OCI-LY3 (cell line): ENCODE data around the gene ACTL10.

Source experiments
- H2AFZ ChIP-seq: fragments of 200-600, 300-600 bp; shearing (Covaris generic); 2 replicates; pipeline ENCODE4 v1.6.0; 2014; ENCODE audit warnings: antibody characterized with exemption, low read depth, low read length
- H3K27ac ChIP-seq: fragments of 200-600, 300-600 bp; sonication (generic); 2 replicates; pipeline ENCODE4 v1.5.1; 2014; ENCODE audit warnings: mild to moderate bottlenecking, low read length, moderate library complexity, mixed read lengths
- H3K27me3 ChIP-seq: fragments of 200-600, 300-600 bp; sonication (generic); 2 replicates; pipeline ENCODE4 v1.6.1; 2014; ENCODE audit warnings: low read depth, low read length, mixed read lengths
- H3K36me3 ChIP-seq: fragments of 200-600, 300-600 bp; sonication (generic); replicated peaks from 2 replicates; pipeline ENCODE3; 2014; ENCODE audit warnings: low read depth, low read length, mixed read lengths
- H3K4me1 ChIP-seq: fragments of 300-600, 200-600 bp; sonication (generic); 2 replicates; pipeline ENCODE4 v1.6.1; 2014; ENCODE audit warnings: low read length, mixed read lengths
- H3K4me2 ChIP-seq: fragments of 200-600, 300-600 bp; sonication (generic); 2 replicates; pipeline ENCODE4 v1.6.1; 2014; ENCODE audit warnings: low read length, mixed read lengths
- H3K4me3 ChIP-seq: fragments of 300-600, 200-600 bp; sonication (generic); 2 replicates; pipeline ENCODE4 v1.5.1; 2014; ENCODE audit warnings: antibody characterized with exemption, mild to moderate bottlenecking, low read length, moderate library complexity
- H3K79me2 ChIP-seq: fragments of 300-600, 200-600 bp; shearing (Covaris generic); 2 replicates; pipeline ENCODE4 v1.6.1; 2014; ENCODE audit warnings: mild to moderate bottlenecking, low read length, mixed read lengths
- H3K9ac ChIP-seq: fragments of 300-600, 200-600 bp; shearing (Covaris generic); 2 replicates; pipeline ENCODE4 v1.6.0; 2014; ENCODE audit warnings: mild to moderate bottlenecking, low read length, moderate library complexity
- H3K9me3 ChIP-seq: fragments of 200-600, 300-600 bp; shearing (Covaris generic); 2 replicates; pipeline ENCODE4 v1.6.1; 2014; ENCODE audit warnings: low read length, mixed read lengths; ENCODE audit not compliant: insufficient read depth
- H4K20me1 ChIP-seq: fragments of 200-600, 300-600 bp; sonication (generic); 2 replicates; pipeline ENCODE4 v1.6.1; 2016; ENCODE audit warnings: low read length, mixed read lengths; ENCODE audit not compliant: insufficient read depth
- EZH2phosphoT487 ChIP-seq: fragments of 200-600 bp; shearing (Covaris generic); IDR thresholded peaks from 2 replicates; pipeline ENCODE4 v1.6.1; 2018; ENCODE audit warnings: antibody characterized with exemption, mixed run types, low read depth
- TF ChIP-seq, protein P1 (sequence below): fragments of 200-600, 300-600 bp; sonication (generic); IDR thresholded peaks from 2 replicates; pipeline ENCODE4 v1.5.1; 2014; ENCODE audit warnings: antibody characterized with exemption, low read length, low read depth

The ACTL10 gene

DNA sequence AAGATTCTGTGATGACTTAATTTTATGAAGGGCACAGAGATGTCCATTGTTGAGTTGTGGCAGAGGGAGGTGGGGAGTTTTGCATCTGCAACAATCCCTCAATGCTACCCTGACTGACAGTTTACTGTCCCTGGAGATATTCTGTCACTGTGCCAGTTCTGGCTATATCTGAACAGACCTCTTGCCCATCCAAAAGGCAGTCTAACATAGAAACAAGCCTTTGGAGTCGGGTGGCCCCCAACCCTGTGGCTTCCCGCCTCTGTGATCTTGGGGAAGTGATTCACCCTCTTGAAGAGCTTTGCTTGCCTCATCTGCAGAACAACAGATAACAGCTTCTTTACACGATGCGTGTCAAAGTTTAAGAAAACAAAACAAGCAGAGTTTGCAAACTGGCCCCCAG, 23.2 kb downstream of the ACTL10 start:
- Histone ChIP-seq H4K20me1 (peaks cover 3% of the 10 kb centered on the region), H2AFZ (no peak overlapping the region), H3K9ac (no peak overlapping the region), H3K4me3 (no peak overlapping the region), H3K36me3 (peaks cover 2% of the 10 kb centered on the region), H3K4me1 (peaks cover 39% of the 10 kb centered on the region), H3K27ac (no peak overlapping the region), H3K4me2 (no peak overlapping the region), H3K9me3 (no peaks in the 10 kb centered on the region), H3K27me3 (no peaks in the 10 kb centered on the region), H3K79me2 (peaks cover 11% of the 10 kb centered on the region)
- TF ChIP-seq, protein P1, sequence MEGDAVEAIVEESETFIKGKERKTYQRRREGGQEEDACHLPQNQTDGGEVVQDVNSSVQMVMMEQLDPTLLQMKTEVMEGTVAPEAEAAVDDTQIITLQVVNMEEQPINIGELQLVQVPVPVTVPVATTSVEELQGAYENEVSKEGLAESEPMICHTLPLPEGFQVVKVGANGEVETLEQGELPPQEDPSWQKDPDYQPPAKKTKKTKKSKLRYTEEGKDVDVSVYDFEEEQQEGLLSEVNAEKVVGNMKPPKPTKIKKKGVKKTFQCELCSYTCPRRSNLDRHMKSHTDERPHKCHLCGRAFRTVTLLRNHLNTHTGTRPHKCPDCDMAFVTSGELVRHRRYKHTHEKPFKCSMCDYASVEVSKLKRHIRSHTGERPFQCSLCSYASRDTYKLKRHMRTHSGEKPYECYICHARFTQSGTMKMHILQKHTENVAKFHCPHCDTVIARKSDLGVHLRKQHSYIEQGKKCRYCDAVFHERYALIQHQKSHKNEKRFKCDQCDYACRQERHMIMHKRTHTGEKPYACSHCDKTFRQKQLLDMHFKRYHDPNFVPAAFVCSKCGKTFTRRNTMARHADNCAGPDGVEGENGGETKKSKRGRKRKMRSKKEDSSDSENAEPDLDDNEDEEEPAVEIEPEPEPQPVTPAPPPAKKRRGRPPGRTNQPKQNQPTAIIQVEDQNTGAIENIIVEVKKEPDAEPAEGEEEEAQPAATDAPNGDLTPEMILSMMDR = no peak
- no peak for TF ChIP-seq EZH2phosphoT487

DNA sequence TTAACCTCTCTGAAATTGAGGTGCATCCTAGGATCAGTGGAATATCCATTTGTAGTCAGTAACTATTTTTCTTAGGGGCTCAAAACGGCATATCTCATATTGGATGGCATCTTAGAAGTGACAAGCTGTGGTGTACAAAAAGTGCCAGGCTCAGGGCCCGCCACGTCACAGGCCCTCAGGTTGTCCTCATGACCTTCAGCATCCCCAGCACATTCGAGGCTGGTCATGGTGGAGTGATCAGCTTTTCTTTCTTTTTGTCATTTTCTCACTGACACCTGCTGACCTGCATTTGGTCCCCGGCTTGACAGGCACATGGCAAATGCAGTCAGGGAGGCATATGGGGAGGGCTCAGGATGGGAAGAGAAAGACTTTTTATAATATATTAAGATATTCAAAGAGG, 26.5 kb downstream of the ACTL10 start:
- H3K27ac ChIP-seq = no peak overlapping the region
- TF ChIP-seq EZH2phosphoT487 = no peak
- TF ChIP-seq, protein P1 = no peak
- no peaks in the 10 kb centered on the region for H3K79me2 ChIP-seq
- no peaks in the 10 kb centered on the region for H4K20me1 ChIP-seq
- no peak overlapping the region for H3K4me2 ChIP-seq
- no peaks in the 10 kb centered on the region for H3K36me3 ChIP-seq
- no peaks in the 10 kb centered on the region for H3K9me3 ChIP-seq
- H2AFZ ChIP-seq = no peak overlapping the region
- no peaks in the 10 kb centered on the region for H3K27me3 ChIP-seq
- no peak overlapping the region for H3K4me3 ChIP-seq
- no peak overlapping the region for H3K9ac ChIP-seq
- H3K4me1 ChIP-seq = peaks cover 20% of the 10 kb centered on the region

DNA sequence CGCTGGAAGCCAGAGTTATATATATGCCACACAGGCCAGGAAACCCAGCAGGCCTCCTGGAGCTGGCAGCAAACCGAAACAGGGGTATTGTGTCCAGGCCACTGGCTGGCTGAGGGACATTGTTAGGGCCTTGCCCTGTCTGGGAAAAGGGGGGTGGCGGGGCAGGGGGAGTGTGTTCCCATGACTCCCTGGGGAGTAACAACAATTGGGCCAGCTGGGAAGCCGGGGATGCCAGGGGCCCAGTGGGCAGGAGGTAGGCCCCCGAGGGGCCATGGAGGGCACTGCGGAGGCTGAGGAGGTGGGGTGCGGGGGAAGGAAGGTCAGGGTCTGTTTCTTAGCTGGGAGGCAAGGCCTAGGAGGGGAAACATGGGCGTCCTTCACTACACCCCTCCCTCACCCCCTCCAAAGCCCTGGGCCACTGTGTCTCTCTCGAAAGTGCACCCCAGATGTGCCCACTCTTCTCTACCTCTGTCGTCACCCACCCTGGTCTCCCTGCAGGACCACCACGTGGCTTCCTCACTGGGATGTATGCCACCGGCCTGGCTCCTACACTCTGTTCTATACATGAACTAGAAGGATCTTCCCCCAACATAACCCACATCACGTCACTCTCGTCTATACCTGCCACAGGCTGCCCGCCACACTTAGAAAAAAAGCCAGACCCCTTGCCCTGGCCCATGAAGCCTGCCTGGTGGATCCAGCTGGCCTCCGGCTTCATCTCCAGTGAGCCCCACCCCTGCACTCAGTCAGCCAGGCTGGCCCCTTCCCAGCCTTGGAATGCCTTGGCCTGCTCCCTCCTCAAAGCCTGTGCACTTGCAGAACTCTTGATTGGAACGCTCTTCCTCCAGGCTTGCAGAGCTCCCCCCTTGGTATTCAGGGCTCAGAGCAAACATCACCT, 27.2 kb downstream of the ACTL10 start:
- Histone ChIP-seq H3K4me3 (no peak overlapping the region), H3K27ac (no peak overlapping the region), H3K79me2 (no peaks in the 10 kb centered on the region), H3K36me3 (no peaks in the 10 kb centered on the region), H4K20me1 (no peaks in the 10 kb centered on the region), H3K4me2 (no peak overlapping the region), H3K9ac (no peak overlapping the region), H2AFZ (no peak overlapping the region), H3K4me1 (peaks cover 13% of the 10 kb centered on the region), H3K9me3 (no peaks in the 10 kb centered on the region), H3K27me3 (no peaks in the 10 kb centered on the region)
- TF ChIP-seq, protein P1 = no peak
- no peak for TF ChIP-seq EZH2phosphoT487

DNA sequence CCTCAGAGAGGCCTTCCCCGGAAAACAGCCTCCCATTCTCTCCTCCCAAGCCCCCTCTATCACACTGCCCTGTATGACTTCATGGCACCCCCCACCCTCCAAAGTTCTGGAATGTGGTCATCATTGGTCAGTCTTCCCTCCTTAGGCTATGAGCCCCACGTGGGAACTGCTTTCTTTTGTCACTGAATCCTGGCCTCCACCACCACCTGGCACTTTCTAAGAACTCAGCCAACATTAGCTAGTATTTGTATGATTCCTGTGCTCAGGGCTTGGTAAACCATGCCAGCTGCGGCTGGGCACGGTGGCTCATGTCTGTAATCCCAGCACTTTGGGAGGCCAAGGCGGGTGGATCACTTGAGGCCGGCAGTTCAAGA, 27.9 kb downstream of the ACTL10 start:
- no peaks in the 10 kb centered on the region for H3K36me3 ChIP-seq

More for the DNA sequence above, 27.9 kb downstream of the ACTL10 start:
- Histone ChIP-seq H3K27ac (no peak overlapping the region), H4K20me1 (no peaks in the 10 kb centered on the region), H3K4me3 (no peak overlapping the region), H3K9ac (no peak overlapping the region), H3K9me3 (no peaks in the 10 kb centered on the region), H3K79me2 (no peaks in the 10 kb centered on the region), H3K4me2 (no peak overlapping the region), H2AFZ (no peak overlapping the region), H3K4me1 (peaks cover 11% of the 10 kb centered on the region), H3K27me3 (no peaks in the 10 kb centered on the region)
- TF ChIP-seq, protein P1 = no peak
- TF ChIP-seq EZH2phosphoT487 = no peak
